HPDE6-E6E7 (cell line): ENCODE measurements around the gene NME3.
A peak's percentile ranks its signal among the peaks of the same experiment; 100 is the strongest.

Experiments
- DNase-seq: peaks from one replicate; pipeline ENCODE4 v3.0.0; 2011; ENCODE audit warnings: missing footprints; ENCODE audit errors: extremely low spot score

NME3 gene

DNA sequence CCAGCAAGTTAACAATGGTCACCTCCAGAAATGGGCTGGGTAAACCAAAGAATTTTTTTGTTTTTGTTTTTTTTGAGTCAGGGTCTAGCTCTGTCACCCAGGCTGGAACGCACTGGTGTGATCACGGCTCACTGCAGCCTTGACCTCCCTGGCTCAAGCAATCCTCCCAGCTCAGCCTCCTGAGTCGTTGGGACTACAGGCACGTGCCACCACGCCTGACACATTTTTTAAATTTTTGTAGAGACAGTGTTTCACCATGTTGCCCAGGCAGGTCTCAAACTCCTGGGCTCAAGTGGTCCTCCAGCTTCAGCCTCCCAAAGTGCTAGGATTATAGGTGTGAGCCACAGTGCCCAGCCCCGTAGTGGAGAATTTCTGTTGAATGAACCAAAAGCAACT lies 9.3 kb upstream of the NME3 start:
- no peak for DNase-seq

DNA sequence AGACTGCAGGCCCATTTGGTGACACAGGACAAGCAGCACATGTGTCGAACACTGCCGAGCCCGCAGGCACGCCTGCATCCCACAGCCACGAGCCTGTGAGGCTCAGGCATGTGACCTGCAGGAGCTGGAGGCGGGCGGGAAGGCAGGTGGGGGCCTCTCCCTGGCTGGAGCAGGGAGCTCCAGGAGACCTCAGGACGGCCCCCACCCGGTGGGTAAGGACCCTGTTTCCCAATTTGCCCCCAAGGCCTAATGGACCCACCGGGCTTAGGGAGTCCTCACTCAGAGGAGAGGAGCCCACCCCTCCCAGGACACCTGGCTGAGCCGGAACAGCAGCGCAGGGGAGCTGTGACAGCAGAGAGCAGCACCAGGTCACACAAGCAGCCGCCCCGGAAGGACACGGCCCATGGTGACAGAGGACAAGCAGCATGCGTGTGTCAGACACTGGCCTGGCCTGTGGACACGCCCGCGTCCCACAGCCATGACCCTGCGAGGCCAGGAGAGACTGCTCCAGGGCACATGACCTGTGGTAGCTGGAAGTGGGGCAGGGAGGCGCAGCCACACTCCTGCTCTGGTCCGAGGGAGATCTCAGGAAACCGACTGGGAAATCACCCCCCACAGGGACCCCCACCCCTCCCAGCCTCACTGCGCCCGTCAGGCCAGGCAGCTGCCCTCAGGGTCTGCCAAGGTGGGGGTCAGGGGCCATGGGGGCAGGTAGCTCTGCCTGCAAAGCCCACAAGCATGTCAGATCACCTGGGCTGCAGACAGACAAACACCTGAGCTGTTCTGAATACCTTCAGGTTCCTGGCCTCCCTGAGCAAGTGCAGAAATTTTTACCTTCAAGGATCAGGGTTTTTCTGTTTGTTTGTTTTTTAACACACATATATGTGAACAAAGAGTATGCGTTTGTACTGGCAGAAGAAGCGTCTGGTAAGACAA lies 8.7 kb upstream of the NME3 start:
- no peak for DNase-seq

DNA sequence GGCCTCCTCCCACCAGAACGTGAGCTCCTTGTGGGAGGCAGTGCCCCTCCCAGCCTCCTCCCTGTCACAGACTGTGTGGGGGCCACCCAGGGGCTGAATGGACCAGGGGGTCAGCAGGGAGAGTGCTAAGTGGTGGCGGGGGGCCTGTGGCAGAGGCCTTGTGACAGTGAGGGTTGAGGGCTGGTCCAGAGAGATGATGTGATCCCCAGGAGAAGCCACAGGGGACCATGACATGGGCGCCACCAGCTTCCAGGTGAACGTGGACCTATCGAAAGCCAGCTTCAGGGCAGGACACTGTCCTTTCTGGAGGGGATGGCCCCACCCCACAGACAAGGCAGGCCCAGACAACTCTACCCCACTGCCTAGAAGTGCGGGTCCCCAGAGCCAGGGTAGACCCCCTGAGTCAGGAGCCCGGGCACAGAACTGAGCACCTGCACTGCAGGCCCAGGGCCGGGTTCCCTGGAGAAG lies 7.9 kb upstream of the NME3 start:
- no peak for DNase-seq

DNA sequence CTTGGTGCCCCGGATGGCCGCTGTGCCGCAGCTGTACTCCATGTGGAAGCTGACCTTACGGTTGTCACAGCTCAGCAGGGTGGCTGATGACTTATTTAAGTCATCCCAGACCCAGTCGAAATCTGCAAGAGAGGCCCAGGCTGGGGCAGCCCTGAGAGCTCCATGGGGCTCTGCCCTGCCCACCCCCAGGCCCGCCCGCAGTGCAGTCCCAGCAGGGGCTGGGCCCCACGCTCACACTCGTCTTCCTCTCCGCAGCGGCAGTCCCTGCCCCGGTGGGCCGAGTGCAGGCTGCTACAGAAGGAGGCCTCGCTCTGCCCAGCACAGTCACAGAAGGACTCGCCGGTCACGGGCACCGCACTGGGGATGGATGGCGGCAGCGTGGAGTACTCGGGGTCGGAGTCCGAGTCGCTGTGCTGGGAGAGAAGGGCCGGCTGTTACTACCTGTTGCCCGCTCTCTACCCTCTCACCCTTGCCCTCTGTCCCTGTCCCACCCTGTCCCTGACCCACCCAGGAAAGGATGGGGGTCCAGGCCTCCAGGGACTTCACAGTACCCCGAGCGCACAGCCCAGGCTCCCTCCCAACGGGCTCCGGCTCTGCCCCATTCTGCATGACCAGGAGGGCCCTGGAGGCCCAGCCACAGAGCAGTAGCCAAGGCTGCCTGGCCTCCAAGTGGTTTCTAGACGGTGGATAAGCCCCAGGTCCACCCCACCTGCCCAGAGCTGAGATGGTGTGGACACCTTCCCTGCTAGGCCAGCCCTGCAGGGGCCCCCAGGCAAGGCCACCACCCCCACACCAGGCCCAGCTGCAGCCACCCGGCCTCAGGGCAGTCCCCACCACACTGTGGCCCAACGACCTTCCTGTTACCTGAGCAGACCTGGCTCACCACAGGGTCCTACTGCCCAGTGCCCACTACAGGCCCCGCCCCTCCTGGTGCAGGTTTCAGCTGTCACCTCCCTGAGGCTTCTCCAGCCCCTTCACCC lies 7.1 kb upstream of the NME3 start:
- DNase-seq = no peak

DNA sequence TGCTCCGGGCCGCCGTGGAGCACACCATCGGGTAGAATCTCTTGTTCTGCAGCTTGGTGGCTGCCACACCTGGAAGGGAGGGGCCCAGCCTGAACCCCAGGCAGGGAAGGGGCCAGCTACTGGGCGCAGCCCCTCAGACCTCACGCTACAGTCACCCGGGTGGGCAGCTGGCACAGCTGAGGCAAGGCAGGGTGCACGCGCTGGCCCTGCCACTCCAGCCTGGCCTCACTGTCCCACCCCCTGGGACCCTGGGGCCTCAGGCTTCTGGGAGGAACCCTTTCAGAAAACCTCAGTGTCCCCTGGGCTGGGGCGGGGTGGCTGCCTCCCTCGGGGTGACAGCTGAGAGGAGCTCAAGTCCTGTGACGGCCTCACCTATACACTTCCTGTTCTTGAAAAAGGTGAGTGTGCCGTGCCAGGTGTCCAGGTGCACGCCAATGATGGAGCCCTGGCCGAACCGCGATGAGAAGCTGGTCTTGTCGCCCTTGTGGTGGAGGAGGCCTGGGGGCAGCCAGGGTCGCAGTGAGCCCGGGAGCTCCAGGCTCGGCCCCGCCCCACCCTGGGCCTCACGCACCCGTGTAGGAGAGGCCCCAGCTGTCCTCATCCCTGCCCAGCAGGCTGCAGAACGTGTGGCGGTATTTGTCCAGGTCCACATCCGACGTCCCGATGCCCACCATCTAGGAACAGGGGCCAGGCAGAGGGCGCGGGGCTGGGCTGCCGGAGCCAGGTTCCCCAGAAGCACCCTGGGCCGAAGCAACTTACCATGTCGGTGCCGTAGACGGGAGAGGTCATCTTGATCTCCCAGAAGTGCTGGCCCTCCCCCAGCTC lies 6.2 kb upstream of the NME3 start:
- no peak for DNase-seq

DNA sequence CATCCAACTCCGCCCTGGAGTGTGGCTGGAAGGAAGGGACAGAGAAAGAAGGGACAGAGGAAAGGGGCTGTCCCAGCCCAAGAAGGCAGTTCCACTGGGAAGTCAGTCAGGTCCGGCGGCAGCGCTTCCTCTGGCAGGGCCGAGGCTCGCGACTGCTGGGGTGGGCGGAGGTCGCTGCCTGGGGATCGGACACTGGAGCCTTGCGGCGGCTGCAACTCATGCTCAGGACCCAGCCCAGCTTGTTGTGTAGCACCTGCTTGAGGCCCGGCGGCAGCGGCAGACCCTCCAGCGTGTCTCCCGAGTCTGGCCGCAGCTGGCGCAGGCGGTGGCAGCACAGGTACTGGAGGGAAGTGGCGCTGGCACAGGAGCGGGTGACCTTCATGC lies 5.6 kb upstream of the NME3 start:
- DNase-seq = no peak

DNA sequence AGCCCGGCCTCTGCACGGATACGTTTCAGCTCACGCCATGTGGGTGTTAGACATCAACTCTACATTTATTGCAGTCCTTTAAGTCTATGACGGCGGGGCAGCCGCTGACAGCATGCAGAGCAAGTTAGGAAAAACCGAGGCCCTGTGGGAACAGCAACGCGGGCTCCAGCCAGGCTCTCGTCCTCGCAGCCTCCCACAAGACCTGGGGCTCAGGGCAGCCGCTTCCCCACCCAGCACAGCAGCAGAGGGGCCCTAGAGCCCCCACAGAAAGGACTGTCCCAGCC lies 5.3 kb upstream of the NME3 start:
- DNase-seq = no peak

DNA sequence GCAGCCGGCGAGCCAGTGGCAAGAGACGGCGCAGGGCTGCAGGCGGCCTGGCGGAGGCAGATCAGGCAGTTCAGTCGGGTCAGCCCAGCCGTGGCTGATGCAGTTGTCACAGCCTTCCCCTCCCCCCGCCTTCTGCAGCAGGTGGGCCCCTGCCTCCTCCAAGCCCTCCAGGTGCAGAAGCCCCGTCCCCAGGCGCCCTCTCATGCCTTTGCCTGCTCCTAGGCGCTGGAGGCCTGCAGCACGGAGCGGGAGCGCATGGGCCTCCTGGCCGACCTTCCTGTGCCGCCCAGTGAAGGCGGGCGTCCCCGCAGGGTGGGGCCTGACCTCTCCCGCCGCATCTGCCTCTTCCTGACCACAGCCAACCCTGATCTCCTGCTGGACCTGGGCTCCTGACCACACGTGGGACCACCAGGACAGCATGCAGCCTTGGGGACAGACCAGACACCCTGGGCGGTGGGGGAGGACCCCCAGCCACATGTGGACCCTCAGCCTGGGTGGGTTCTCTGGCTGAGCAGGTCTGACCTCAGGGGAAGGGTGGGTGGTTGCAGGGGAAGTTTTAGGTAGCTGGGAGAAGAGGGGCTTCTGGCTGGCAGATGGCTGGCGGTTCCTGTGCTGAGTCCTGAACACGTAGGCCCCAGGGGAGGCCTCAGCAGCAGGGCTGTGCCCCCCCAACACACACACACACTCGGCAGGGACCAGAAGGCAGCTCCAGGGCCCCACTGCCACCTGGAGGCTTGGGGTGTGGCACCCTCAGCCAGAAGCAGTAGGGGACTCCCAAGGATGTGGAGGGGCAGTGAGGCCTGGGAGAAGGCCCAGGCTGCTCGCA lies 4.7 kb upstream of the NME3 start:
- no peak for DNase-seq

DNA sequence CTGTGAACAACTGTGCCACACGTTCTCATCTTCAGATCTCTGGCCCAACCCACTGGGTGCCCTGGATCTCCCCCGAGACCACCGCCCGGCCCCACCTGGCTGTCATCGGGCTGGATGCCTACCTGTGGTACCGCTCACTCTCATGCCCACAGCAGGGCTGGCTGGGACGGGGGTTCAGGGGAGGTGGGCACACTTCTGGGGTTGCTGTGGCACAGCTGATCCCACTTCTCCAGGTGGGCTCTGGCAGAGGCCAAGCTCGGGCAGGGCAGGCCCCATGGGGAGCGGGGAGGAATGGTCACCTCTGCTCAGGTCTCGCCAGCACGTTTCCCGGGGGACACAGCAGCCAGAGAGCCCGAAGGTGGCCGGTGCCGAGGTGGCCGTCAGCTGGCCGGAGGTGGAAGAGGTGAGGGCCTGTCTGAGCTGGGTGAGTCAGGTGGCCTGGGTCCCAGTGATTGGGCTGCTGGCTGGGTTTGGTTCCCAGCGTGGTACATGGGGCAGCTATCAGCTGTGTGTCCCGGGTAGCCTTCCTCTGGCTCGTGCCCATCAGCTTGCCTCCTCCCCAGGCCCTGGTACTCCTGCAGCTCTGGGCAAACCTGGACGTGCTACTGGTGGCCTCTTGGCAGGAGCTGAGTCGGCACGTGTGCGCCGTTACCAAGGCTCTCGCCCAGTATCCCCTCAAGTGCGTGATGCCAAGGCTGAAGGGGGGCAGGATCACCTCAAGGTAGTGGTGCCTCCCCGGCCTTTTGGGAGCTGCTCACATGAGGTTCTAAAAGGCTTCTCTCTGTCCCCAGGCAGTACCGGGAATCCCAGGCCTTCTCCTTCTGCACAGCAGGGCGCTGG lies 3.9 kb upstream of the NME3 start:
- DNase-seq = no peak

DNA sequence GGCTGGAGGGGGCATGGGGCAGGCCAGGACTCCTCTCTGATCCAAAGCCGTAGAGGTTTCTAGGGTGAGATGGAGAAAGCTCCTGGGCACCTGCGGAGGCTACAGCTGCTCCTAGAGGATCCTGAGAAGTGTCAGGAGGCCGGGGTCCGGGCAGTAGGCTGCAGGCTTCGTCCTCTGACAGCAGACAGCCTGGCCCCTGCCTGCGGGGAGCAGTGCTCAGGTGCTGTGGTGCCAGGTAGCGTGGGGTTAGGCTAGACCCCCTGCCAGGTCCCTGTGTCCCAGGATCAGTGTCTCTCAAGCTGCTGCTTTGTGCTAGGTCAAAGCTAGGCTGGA lies 3.1 kb upstream of the NME3 start:
- DNase-seq = no peak

DNA sequence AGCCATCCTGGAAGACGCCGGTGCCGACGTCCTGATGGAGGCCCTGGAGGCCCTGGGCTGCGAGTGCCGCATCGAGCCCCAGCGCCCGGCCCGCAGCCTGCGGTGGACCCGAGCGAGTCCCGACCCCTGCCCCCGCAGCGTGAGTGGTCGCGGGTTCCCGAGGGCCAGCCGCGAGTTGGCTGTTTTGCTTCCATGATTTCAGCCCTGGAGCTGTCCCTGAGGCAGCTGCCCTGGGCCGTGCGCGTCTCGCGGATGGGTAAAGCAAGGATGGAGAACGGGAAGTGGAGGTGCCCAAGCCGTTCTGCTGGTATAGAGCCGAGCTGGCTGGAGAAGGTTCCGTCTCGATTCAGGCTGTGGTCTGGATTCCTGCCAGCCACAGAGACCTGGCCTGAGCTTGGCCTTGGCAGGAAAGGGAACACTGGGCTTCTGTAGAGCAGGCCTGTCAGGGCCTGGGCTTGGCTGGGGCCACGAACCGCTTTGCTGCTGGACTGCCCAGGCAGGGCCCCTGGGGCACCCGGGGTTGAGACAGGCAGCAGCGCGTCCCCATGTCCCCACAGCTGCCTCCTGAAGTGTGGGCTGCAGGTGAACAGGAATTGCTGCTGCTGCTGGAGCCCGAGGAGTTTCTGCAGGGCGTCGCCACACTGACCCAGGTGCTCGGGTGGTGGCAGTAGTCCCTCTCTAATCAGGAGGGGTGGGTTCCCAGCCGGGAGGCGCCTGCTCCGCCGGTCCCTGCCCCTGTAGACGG lies 2.5 kb upstream of the NME3 start:
- DNase-seq = no peak

DNA sequence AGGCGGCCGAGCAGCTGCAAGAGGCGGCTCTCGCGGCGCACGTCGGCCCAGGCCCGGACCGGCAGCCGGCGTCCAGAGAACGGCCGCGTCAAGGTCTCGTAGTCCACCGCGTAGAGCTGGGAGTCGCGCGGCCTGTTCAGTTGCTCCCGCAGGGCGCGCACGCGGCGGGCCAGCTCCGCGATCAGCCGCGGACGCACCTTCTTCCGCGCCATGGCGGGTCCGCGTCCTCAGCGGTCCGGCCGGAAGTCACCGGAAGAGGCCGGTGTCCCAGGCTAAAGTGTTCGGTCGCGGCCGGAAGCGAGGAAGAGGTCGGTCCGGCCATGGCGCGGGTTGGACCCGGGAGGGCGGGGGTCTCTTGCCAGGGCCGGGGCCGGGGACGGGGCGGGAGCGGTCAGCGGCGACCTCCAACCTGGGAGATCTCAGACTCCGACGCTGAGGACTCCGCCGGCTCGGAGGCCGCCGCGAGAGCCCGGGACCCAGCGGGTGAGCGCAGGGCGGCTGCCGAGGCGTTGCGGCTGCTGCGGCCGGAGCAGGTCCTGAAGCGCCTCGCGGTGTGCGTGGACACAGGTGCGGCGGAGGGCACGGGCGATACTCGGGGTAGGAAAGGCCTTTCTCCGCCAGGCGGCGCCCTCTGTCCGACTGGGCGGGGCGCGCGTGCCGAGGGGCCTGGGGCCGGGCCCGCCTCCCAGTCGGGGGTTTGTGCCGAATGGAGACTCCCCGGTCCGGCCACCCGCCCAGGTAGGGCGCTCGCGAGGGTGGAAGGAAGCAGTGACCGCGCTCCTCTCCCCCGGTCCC lies 1.8 kb upstream of the NME3 start, which contains the start of gene MRPS34:
MRPS34 (minus strand) TSS at position 227 of the 795 bp plus-strand sequence; CDS start at position 212, 15 bp downstream.
- DNase-seq = no peak

DNA sequence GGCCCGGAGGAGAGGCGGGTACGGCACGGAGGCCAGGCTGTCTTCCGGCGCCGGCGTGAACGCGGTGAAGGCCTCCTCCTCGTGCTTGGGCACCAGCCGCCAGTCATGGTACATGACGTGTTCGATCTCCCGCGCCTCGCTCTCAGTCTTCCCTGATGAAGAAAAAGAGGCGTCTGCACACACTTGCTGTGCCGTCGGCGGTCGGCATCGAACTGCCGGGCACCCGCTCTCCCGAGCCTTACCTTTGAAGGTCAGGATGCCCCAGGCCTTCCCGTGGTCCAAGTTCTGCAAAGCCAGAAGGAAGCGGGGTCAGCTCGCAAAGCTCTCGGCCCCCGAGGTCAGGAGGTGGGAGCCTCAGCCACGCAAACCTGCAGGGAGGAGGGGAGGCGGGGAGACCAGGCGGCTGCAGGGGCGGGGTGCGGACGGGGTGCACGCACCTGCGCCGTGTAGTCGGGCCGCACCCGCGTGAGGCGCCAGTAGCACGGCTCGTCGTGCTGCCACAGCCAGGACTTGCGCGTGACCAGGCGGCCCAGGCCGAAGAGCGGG lies 1.1 kb upstream of the NME3 start, which contains the start of gene EME2:
EME2 (plus strand) TSS at position 449 of the 546 bp plus-strand sequence. CDS start 418 bp downstream, outside the sequence.
- no peak for DNase-seq

DNA sequence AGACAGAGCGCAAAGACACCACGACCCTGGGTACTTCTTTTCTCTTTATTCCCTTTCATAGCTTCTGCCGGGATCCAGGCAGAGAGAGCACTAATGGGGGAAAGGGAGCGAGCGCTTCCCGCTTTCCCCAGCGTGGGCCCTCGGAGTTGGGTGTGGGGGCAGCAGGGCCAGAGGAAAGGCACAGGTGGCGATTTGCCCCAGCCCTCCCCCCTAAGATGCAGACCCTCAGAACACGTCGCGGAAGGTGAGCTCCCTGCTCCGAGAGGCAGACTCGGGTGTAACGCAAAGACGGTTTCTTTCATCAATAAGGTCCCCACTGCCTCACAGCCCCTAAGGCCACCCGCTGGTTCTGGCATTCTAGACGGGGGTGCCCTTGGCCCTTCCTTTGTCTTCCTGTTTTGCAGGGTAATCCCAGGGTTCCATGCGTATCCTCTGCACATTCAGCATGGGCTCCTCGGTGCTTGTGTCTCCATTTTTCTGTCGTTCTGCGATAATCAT lies 570 bp upstream of the NME3 start:
- no peak for DNase-seq

DNA sequence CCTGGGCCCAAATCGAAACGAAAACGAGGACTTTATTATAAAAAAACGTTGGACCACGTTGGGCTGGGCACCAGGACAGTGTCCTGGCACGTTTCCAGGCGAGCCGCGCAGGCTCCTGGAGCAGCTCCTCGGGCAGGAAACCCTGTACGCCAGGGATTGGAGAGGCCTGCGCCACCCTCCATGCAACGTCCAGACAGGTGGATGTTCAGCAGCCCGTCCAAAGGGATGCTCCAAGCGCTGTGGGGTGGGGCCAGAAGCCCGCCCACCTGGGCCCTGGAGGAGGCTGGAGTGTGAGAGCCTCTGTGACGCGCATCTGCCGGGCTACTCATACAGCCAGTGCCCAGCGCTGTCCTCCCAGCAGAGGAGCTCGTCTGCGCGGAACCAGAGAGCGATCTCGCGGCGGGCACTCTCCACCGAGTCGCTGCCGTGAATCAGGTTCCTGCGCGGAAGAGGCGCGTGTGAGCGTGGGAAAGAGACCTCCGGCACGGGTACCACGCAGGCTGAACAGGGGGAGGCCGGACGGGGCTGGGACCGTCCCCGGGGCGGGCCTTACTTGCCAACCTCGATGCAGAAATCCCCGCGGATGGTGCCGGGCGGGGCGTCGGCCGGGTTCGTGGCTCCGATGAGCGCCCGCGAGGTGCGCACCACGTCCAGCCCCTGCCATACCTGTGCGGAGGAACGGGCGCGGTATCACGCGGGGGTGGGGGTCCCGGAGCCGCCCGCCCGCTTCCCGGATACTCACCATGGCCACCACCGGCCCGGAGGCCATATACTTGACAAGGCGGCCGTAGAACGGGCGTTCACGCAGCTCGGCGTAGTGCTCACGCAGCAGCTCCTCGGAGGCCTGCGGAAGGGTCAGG lies 785 bp downstream of the NME3 start:
- peak; percentile 60 for DNase-seq

DNA sequence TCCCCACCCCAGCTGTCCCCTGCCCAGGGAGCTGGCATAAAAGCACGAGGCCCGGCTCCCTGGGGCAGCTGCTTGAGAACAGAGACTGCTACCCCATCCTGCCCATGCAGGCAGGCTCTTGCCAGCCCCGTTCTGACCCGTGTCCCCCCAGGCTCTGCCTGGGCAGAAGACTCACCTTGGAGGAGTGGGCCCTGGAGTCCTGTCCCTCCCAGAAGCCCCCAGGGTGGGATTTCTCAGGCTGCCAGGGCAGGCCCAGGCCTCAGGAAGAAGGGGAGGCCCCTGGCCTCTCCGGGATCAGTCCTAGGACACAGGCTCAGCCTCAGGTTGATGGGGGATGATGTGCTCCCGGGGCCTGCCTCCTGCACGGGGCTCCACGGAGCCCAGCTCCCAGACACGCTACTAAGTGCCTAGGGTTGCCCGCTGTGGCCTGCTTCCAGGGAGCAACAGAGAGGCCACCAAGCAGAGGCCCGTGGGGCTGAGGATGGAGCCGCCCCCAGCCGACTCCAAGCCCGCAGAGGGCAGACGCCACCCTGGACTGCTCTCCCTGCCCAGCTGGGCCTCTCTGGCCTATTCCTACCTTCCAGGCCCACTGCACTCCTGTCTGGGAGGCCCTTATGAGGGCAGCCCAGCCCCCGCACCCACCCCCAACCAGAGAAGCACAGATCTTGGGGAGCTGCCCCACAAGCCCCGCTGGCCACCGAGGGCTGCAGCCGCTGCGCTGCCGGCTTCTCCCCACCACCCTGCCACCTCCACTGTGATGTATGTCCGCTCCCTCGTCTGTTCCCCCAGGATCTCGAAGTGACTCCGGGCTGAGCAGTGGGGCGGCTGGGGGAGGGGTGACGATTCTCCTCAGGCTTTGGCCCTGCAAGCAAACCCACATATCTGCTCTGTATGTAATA lies 1.7 kb downstream of the NME3 start:
- DNase-seq = no peak
